ENCODE measurements around the gene GDF15.

The GDF15 gene

DNA sequence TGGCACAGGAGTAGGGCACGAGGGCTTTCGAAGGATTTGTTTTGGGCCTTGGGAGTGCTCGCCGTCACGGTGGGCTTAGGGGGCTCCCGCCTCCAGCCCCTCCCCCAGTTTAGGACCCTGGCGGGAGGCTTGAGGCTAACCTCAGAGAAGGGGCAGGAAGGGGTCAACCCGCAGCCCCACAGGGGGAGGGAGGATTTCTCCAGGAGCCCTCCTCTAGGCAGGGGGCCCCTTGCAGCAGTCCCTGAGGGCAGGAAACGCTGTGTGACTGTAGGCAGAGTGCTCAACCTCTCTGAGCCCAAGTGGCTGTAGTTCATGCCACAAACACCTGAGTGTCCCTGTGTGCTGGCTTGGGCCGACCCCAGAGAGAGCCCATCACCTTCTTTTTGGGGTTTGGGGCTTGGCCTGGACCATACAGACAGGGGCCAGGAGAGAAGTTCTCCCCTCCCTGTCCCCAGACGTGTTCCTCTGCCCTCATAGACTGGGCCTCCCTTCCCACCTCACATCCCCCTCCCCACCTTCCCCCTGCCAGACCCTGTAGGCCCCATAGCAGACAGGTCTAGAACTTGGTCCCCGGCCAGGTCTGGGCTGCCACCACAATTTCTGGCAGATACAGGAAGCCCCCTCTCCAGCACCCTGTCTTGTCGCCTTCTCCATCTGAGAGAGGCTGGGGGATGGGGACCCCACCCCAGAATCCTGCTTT is 43.9 kb downstream of the GDF15 start:
- H3K27me3 ChIP-seq (replicated peaks) = no peaks in the 10 kb centered on the region

DNA sequence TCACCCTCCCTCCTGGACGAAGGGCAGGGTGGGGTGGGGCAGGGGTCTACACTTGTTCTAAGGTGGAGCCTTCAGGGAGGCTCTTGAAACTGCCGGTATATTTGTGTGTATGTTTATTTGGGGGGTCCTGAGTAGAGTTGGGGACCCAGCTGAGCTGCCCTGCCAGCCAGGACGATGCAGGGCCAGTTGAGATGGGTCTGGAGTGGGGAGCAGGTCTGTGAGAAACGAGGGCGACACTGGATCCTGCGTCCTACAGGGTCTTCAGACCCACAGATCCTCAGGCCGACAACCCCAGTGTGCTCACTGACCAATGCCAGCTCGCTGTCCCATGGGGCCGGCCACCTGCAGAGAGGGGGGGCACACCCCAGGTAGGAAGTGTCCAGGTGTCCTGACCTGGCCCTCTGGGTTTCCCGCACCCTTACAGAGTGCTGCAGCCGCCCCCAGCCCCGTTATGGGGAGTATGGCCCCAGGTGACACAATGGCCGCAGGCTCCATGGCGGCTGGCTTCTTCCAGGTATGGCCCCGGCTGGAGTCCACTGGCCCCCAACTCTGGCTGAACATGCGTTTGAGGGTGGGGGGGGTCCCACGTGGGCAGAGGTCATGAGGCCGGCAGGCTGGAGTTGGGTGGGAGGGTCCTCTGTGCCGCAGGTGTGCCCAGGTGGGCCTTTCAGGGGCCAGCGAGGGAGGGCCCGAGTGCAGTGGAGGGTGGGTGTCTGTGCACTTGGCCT is 44.6 kb downstream of the GDF15 start:
- H3K27ac ChIP-seq = no peak overlapping the region
- H3K27me3 ChIP-seq (replicated peaks) = no peaks in the 10 kb centered on the region
- in situ Hi-C loops (cut with HindIII; ENCODE audit: low pct_ligation_motif_present, low sequenced_read_pairs) = no loop called here
- H3K4me3 ChIP-seq (ENCODE audit: low read depth, low read length) = no peak overlapping the region
- no peak for DNase-seq
- peaks cover 10% of the 10 kb centered on the region for H3K36me3 ChIP-seq (replicated peaks)
- no peak for TF ChIP-seq CTCF (IDR thresholded peaks at IDR 0.05; ENCODE audit: low read depth, low read length, missing control alignments)

More for the DNA sequence above, 43.9 kb downstream of the GDF15 start:
- no peak for TF ChIP-seq CTCF (IDR thresholded peaks at IDR 0.05; ENCODE audit: low read depth, low read length, missing control alignments)
- no peak for DNase-seq
- H3K27ac ChIP-seq = peak overlapping the region; percentile 87
- H3K4me3 ChIP-seq (ENCODE audit: low read depth, low read length) = peak overlapping the region; percentile 41
- peaks cover 3% of the 10 kb centered on the region for H3K36me3 ChIP-seq (replicated peaks)
- in situ Hi-C loops (cut with HindIII; ENCODE audit: low pct_ligation_motif_present, low sequenced_read_pairs) = no loop called here

DNA sequence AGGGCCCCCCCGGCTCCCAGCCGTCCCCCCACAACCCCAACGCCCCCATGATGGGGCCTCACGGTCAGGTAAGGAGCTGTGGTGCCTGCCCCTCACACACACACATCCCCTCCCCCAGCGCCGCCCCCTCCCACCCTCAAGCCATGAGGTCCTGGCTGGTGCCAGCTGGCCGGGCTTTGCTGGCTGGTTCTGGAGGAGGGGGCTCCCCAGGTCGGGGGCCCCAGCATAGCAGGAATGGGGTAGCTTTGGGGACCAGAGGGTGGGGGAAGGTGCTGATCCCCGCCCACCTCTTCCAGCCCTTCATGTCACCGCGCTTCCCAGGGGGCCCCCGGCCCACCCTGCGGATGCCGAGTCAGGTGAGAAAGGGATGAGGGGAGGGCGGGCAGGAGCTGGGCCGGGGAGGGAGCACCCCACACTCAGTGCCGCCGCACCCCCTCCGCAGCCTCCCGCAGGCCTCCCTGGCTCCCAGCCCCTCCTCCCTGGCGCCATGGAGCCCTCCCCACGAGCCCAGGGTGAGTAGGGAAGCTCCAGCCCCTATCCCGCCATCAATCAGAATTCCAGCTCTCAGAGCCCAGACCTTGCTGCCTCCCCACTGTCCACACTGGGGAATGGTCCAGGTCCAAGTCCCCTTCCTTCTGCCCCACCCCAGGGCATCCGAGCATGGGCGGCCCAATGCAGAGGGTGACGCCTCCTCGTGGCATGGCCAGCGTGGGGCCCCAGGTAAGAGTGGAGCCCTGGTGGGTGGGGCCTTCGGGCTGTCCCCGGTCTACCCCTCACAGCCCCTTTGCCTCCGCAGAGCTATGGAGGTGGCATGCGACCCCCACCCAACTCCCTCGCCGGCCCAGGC is 45.6 kb downstream of the GDF15 start:
- Histone ChIP-seq H3K27me3 (replicated peaks) (no peaks in the 10 kb centered on the region), H3K36me3 (replicated peaks) (peaks cover 19% of the 10 kb centered on the region), H3K4me3 (ENCODE audit: low read depth, low read length) (no peak overlapping the region), H3K27ac (no peak overlapping the region)
- no peak for TF ChIP-seq CTCF (IDR thresholded peaks at IDR 0.05; ENCODE audit: low read depth, low read length, missing control alignments)
- in situ Hi-C loops (cut with HindIII; ENCODE audit: low pct_ligation_motif_present, low sequenced_read_pairs) = no loop called here
- DNase-seq = no peak

- no peak for DNase-seq
- in situ Hi-C loops (cut with HindIII; ENCODE audit: low pct_ligation_motif_present, low sequenced_read_pairs) = no loop called here
- Histone ChIP-seq H3K36me3 (replicated peaks) (peaks cover 18% of the 10 kb centered on the region), H3K27ac (no peak overlapping the region), H3K4me3 (ENCODE audit: low read depth, low read length) (peak overlapping the region; percentile 58), H3K27me3 (replicated peaks) (no peaks in the 10 kb centered on the region)
- no peak for TF ChIP-seq CTCF (IDR thresholded peaks at IDR 0.05; ENCODE audit: low read depth, low read length, missing control alignments)
These were observed 46.5 kb downstream of the GDF15 start for GRCh38 chr19:18432275-18433014.

GRCh38 chr19:18433015-18433691 is 47.2 kb downstream of the GDF15 start:
- in situ Hi-C loops (cut with HindIII; ENCODE audit: low pct_ligation_motif_present, low sequenced_read_pairs) = no loop called here
- peak overlapping the region; percentile 58 for H3K4me3 ChIP-seq (ENCODE audit: low read depth, low read length)
- peaks cover 16% of the 10 kb centered on the region for H3K36me3 ChIP-seq (replicated peaks)
- no peak for TF ChIP-seq CTCF (IDR thresholded peaks at IDR 0.05; ENCODE audit: low read depth, low read length, missing control alignments)
- no peak overlapping the region for H3K27ac ChIP-seq
- no peak for DNase-seq
- no peaks in the 10 kb centered on the region for H3K27me3 ChIP-seq (replicated peaks)
